DND-41 (cell line): ENCODE data around the gene RNF148.

ENCODE experiments used
- CTCF ChIP-seq: IDR thresholded peaks from 2 replicates; pipeline ENCODE4 v1.5.1; 2012; ENCODE audit warnings: borderline replicate concordance, low read length, moderate library complexity, mild to moderate bottlenecking; ENCODE audit not compliant: poor library complexity, severe bottlenecking; ENCODE audit errors: extremely low read depth
- EZH2 ChIP-seq: IDR thresholded peaks from 3 replicates; pipeline ENCODE4 v1.6.1; 2012; ENCODE audit warnings: borderline replicate concordance, low read depth, mild to moderate bottlenecking, moderate library complexity, low read length, inconsistent platforms; ENCODE audit not compliant: severe bottlenecking

- TF ChIP-seq EZH2 (no peak), CTCF (no peak)
These were observed 47.7 kb upstream of the RNF148 start for GRCh38 chr7:122750389-122750788.
